Tracheal epithelial cell (primary cell): Measurements from ENCODE around the gene GOLGA6L24. TPM values are rescaled to one million over a fixed set of nuclear protein-coding genes. Genes with fewer than 3 reads are reported as not detected.

ENCODE experiments used
- total RNA-seq: library from RNA; depleted of rRNA; stranded (reverse); fragments of >200 nt; gene quantifications from 2 replicates; pipeline ENCODE4 v1.2.1, GENCODE V29; 2014

The GOLGA6L24 gene
- total RNA-seq = not detected in 2 replicates

GRCh38 chr15:28357984-28358383, at the start of gene GOLGA6L24:
TSS of gene GOLGA6L24 (minus strand) at chr15:28358084. CDS start at chr15:28358023, 61 bp downstream.

GRCh38 chr15:28378364-28378763, 20.5 kb upstream of the GOLGA6L24 start, which contains the start of gene GOLGA8F:
TSS of gene GOLGA8F (plus strand) at chr15:28378664. CDS start at chr15:28378762, 98 bp downstream.

GRCh38 chr15:28322129-28322588, 35.7 kb downstream of the GOLGA6L24 start, which contains the start of gene HERC2:
TSS of gene HERC2 (minus strand) at chr15:28322179. CDS start at chr15:28321433, 746 bp downstream.

Other genes starting within 250 kb of the GOLGA6L24 start
- 18.3 and 31.6 TPM in 2 replicates for gene HERC2, start 35.9 kb downstream of the GOLGA6L24 start, total RNA-seq
- 0.24 TPM in 1 of 2 replicates, not detected in the other for gene GOLGA8F, start 20.6 kb upstream of the GOLGA6L24 start, total RNA-seq
- gene GOLGA8G, start 174.9 kb upstream of the GOLGA6L24 start, total RNA-seq = under 0.01 TPM in 1 of 2 replicates, not detected in the other
- gene GOLGA6L25, start 195.5 kb upstream of the GOLGA6L24 start, total RNA-seq = not detected in 2 replicates